HuH-7.5 (cell line): ENCODE measurements around the gene CACNA1S.

ENCODE experiments used
- DNase-seq: peaks from one replicate; pipeline ENCODE4 v3.0.0; 2011; ENCODE audit warnings: low spot score

CACNA1S gene

GRCh38 chr1:201140235-201140940 lies 28.2 kb upstream of the CACNA1S start:
- DNase-seq = no peak

GRCh38 chr1:201139756-201140155 lies 27.5 kb upstream of the CACNA1S start:
- DNase-seq = no peak

GRCh38 chr1:201139306-201139705 lies 27.1 kb upstream of the CACNA1S start:
- no peak for DNase-seq

GRCh38 chr1:201138311-201138840 lies 26.1 kb upstream of the CACNA1S start:
- no peak for DNase-seq

GRCh38 chr1:201137579-201138310 lies 25.5 kb upstream of the CACNA1S start:
- no peak for DNase-seq

- DNase-seq = no peak
Observed at GRCh38 chr1:201137024-201137392, 24.8 kb upstream of the CACNA1S start.

GRCh38 chr1:201136355-201137023 lies 24.3 kb upstream of the CACNA1S start:
- DNase-seq = no peak

GRCh38 chr1:201134405-201134804 lies 22.2 kb upstream of the CACNA1S start:
- DNase-seq = no peak

GRCh38 chr1:201131398-201131797 lies 19.2 kb upstream of the CACNA1S start:
- DNase-seq = no peak

- DNase-seq = no peak
Observed at GRCh38 chr1:201128962-201129361, 16.7 kb upstream of the CACNA1S start.

- no peak for DNase-seq
Observed at GRCh38 chr1:201128476-201128875, 16.2 kb upstream of the CACNA1S start.

GRCh38 chr1:201127755-201128455 lies 15.7 kb upstream of the CACNA1S start:
- no peak for DNase-seq

- peak; percentile 30 for DNase-seq
Observed at GRCh38 chr1:201126832-201127754, 14.9 kb upstream of the CACNA1S start, which contains the start of gene ASCL5. Gene ASCL5 (minus strand): TSS chr1:201127184. CDS start chr1:201115372, 11,812 bp downstream.

GRCh38 chr1:201126463-201126831 lies 14.2 kb upstream of the CACNA1S start:
- DNase-seq = no peak

- DNase-seq = no peak
Observed at GRCh38 chr1:201125800-201126199, 13.6 kb upstream of the CACNA1S start.

- no peak for DNase-seq
Observed at GRCh38 chr1:201125019-201125418, 12.8 kb upstream of the CACNA1S start.

- no peak for DNase-seq
Observed at GRCh38 chr1:201123866-201124265, 11.6 kb upstream of the CACNA1S start.

- DNase-seq = no peak
Observed at GRCh38 chr1:201122321-201122957, 10.2 kb upstream of the CACNA1S start.

- peak; percentile 79 for DNase-seq
Observed at GRCh38 chr1:201119206-201120197, 7.3 kb upstream of the CACNA1S start.
